NCI-H2196 treated with DMSO at 0.1 percent for 48 hours (cell line): Measurements from ENCODE around the gene HIPK2.

Experiments
- DNase-seq: peaks from one replicate; lab custom pipeline; 2025; ENCODE audit not compliant: unreplicated experiment; lab: John Stamatoyannopoulos, UW

The HIPK2 gene

DNA sequence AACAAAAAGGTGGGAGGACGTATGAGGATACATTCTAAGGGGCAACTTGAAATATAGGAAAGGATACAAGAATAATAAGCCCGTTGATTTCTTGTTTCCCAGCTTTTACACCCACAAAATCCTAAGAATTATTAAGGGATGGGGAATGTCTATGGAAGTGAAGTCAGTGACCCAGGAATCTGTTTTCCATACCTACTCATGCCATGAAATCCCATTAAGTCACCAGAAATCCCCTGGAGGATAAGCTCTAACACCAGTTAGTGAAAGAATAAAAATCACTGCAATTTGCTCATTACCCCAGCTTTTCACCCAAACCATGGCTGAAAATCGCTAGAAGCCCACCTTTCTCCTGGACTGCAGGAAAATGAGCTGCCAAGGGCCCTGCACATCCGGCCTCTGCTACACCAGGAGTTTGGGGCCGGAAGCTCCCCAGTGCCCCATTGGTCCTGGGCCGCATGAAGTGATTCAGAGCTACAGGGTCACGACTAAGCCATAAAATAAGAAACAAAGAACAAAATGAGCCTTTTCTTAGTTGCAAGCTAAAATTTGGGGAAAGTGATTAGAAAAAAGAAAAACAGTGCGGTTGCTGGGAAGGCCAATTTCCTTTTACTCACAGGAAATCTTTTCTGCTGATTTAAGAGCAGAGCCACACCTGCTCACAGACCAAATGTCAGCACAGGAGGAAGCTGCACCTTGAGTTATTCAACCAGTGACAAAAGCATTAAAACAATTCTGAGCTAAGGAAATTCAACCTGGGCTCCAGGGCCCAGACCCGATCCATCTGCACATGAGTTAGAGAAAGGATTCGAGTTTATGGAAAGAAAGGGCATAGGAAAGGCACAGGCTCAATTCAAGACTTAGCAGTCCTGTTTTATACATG, 40.3 kb downstream of the HIPK2 start:
- no peak for DNase-seq

GRCh38 chr7:139735912-139736595, 41.7 kb downstream of the HIPK2 start:
- DNase-seq: no peak

DNA sequence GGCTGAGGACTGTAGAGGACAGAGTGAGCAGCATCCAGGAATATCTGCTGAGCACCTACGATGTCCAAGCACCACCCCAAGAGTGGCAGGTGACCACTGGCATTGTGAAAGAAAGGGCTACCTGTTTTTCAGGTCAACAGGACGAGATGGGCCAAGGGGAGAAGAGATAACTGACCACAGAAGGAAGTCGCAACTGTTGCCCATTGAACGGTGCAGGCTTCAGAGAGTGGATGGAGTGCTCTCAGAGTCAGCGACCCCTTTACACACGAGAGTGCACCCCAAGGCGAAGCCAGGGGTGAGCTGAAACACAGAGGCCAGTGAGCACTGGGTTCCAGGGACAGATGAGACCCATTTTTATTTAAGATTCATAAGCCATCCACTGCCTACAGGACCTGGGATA, 42.3 kb downstream of the HIPK2 start:
- no peak for DNase-seq

DNA sequence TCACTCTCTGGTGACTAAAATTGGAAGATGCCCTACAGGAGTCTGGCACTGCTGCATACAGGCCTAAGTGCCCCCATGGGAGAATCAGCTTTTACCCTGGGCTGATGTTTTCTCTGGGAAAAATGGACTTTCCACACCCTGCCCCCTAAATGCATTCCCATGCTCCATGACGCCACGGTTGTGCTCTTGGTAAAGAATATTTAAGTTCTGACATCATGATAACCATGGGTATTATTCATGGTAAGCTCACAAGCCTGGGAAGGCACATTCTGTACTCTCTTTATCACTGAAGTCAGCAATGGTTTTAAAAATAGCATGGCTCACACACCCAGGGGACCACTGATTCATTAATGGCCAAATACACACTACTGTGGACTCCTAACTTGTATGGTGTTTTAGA, 43.4 kb downstream of the HIPK2 start:
- no peak for DNase-seq

- DNase-seq: no peak
Measured at GRCh38 chr7:139733751-139734150, 44.0 kb downstream of the HIPK2 start.

DNA sequence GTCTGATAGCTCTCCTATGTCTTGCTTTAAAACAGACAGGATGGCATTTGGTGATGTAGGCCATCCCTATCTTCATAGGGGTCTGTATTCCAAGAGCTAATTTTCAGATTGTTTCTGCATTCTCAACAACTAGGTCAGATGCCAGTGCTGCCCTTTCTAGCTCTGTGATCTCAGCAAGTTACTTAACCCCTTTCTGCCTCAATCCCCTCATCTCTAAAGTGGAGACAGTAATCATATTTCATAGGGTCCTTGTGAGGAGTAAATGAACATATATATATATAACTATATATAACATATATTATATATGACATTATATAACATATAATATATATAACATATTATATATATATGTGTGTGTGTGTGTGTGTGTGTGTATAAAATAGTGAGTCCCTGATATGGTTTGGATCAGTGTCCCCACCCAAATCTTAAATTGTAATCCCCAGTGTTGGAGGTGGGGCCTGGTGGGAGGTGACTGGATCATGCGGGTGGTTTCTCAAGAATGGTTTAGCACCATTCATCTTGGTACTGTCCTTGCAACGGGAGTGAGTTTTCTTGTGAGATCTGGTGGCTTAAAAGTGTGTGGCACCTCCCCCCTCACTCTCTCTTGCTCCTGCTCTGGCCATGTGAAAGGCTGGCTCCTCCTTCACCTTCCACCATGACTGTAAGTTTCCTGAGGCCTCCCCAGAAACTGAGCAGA, 45.2 kb downstream of the HIPK2 start:
- DNase-seq: no peak

GRCh38 chr7:139731802-139732470, 45.9 kb downstream of the HIPK2 start:
- no peak for DNase-seq

DNA sequence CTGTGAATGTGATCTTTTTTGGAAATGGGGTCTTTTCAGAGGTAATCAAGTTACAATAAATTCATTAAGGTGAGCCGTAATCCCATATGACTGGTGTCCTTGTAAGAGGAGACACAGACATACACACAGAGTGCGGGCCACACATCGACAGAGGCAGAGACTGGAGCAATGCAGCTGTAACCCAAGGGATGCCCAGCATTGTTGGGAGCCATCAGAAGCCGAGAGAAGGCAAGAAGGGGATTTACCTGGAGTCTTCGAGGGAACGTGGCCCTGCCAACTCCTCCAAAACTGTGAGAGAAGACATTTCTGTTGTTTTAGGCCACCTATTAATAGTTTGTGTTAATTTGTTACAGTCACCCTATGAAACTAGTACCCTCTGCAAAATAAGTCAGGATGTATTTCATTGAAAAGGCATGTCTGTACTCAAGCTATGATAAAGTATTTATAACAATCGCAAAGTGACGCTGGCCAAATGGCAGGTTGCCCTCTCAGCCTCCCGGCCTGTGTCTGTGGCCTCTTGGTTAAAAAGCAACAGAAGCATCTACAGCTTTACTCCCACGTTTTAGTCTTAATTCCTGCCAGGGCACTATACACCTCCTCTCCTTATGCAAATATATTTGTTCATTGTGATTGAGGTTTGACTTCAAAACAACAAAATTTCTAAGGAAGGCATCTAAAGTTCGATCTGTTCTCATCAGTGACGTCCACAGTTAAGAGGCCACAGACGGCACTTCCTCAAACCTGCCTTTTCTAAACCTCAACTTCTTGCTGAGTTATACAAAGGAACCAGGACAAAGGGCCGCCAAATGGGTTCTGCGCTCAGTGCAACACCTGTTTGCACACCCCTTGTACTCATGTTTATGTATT, 46.8 kb downstream of the HIPK2 start:
- no peak for DNase-seq

DNA sequence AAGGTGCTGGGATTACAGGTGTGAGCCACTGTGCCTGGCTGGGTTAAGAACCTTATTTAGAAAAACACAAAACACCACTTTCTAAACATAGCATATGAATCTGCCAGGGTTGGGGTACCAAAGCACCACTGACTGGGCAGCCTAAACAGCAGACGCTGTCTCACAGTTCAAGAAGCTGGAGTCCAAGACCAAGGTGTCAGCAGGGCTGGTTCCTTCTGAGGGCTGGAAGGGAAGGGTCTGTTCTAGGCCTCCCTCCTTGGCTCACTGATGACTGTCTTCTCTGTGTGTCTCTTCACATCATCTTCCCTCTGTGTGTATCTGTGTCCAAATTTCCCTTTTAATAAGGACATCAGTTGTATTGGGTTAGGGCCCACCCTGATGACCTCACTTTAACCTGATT, 49.6 kb downstream of the HIPK2 start:
- no peak for DNase-seq

DNA sequence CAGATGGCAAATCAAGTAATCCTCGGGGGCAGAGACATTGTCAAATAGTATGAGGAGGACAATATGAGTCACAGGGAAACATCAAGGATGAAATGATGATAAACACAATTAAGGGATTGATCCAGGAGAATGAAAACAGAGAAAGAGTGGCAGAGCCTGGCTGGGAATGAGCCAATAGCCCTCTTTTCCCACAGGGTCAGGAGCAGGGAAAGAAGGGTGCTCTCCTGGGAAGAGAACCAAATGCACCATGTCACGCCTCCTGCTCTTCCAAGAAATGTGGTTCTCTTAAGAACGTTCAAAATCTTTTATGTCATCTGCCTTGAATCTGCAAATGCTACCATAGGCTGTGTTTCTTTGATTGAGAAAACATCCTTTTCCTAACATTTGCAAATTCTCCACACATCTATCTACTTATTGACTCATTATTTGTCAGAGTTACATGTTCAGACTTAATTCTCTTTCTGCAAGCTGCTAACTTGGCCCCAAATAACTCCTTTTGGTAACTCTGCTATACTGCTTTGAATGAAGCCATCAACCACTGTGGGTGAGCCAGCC, 50.6 kb downstream of the HIPK2 start:
- DNase-seq: no peak

- no peak for DNase-seq
Measured at GRCh38 chr7:139726485-139726869, 51.3 kb downstream of the HIPK2 start.

- no peak for DNase-seq
Measured at GRCh38 chr7:139725858-139726484, 51.8 kb downstream of the HIPK2 start.

- no peak for DNase-seq
Measured at GRCh38 chr7:139725077-139725476, 52.7 kb downstream of the HIPK2 start.

GRCh38 chr7:139722604-139723003, 55.2 kb downstream of the HIPK2 start:
- no peak for DNase-seq

DNA sequence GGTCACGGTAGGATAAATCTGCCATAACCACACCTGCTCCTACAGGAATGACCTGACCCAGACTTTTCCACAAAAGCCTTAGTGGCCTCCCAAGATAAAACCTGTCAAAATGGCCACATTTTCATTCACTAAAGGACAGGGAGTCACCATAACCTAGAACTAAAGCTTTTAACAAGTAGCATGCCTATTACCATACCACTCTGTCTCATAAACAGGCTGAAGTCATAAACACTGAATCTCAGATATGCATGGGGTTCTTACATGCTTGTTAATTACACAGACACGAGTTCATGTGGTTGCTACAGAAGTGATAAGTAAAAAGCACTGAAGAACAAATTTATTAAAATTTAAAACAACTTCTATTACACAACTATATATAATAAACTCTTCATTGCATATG, 56.0 kb downstream of the HIPK2 start:
- no peak for DNase-seq

DNA sequence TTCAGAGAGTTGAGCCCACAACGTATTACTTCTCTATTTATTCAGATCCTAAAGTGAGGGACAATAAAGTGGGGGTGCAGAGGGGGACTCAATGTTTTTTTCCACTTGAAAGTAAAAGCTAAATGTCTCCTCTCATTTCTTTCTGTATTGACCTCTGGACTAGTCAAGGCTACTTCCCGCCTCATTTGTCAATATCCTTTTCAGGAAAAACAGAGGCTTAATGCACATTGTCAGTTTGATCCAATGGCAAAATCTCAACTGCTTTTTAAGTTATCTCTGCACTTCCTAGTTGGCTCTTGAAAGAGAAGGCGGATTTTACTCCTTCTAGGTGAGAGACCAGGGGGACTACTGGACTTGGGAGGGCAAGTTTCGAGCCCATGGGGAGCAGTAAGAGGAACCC, 56.4 kb downstream of the HIPK2 start:
- DNase-seq: no peak

- DNase-seq: no peak
Measured at GRCh38 chr7:139720705-139721231, 57.0 kb downstream of the HIPK2 start.

- DNase-seq: no peak
Measured at GRCh38 chr7:139720186-139720585, 57.6 kb downstream of the HIPK2 start.

DNA sequence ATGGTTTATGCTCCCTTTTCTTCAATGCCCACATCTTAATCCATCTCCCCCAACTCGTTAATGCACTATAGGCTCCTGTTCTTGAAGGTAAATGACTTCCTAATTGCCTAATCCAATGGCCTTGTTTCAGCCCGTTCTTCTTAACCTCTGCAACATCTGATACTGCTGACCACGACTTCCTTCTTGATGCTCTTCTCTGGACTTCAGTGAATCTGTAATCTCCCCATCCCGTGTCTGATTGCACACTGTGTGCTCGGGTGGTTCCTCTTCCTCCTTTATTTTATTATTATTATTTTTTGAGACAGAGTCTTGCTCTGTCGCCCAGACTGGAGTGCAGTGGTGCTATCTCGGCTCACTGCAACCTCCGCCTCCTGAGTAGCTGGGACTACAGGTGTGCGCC, 58.9 kb downstream of the HIPK2 start:
- no peak for DNase-seq
